Lung (tissue), 12 donors: Measurements from ENCODE around the gene ANO9. TPM values are rescaled to one million over a fixed set of nuclear protein-coding genes. Genes with fewer than 3 reads are reported as not detected.

Experiments
- ATAC-seq: fragments of 200-7000 bp; cut with Tn5 transposase; one replicate; pipeline ENCODE4 v1.9.1; 2020; ENCODE audit warnings: moderate number of reproducible peaks; ENCODE audit not compliant: insufficient read depth, low FRiP score
- DNase-seq, 3 donors: peaks; one replicate each; pipeline ENCODE4 v3.0.0-alpha.2; 2013 to 2017
- H3K27ac ChIP-seq, 2 donors: one replicate each; pipeline ENCODE4 v1.5.1; 2013; ENCODE audit warnings: mild to moderate bottlenecking in 2 of 2, moderate library complexity in 2 of 2, control low read depth in 1 of 2, inconsistent platforms in 1 of 2, low read depth in 1 of 2, low read length in 1 of 2
- H3K27me3 ChIP-seq, 3 donors: one replicate each; pipeline ENCODE4 v1.5.1; 2013; ENCODE audit warnings: low read length in 2 of 3; ENCODE audit not compliant: control insufficient read depth in 3 of 3, insufficient read depth in 3 of 3
- H3K36me3 ChIP-seq, 4 donors: one replicate each; pipeline ENCODE4 v1.5.1; 2013; ENCODE audit warnings: low read length in 4 of 4, mild to moderate bottlenecking in 1 of 4, moderate library complexity in 1 of 4; ENCODE audit not compliant: control insufficient read depth in 4 of 4, insufficient read depth in 4 of 4
- H3K4me1 ChIP-seq, 5 donors: one replicate each; pipeline ENCODE4 v1.5.1; 2013; ENCODE audit warnings: low read length in 5 of 5, mild to moderate bottlenecking in 2 of 5, moderate library complexity in 1 of 5; ENCODE audit not compliant: control insufficient read depth in 5 of 5, insufficient read depth in 5 of 5
- H3K4me3 ChIP-seq: one replicate; pipeline ENCODE4 v1.5.1; 2013; ENCODE audit warnings: mild to moderate bottlenecking, control low read depth, moderate library complexity
- H3K9ac ChIP-seq, 2 donors: one replicate each; pipeline ENCODE4 v1.5.1; 2013; ENCODE audit warnings: low read length in 2 of 2, control low read depth in 1 of 2; ENCODE audit not compliant: insufficient read depth in 1 of 2
- H3K9me3 ChIP-seq, 4 donors: one replicate each; pipeline ENCODE4 v1.5.1; 2013; ENCODE audit warnings: low read length in 3 of 4, mild to moderate bottlenecking in 1 of 4, moderate library complexity in 1 of 4; ENCODE audit not compliant: control insufficient read depth in 4 of 4, insufficient read depth in 3 of 4
- WGBS, 2 donors: extraction: QIAGEN DNeasy Blood & Tissue Kit; methylation state at CpG; one replicate each; pipeline ENCODE4 v1.1.7; 2013; 5-methylcytosine and 5-hydroxymethylcytosine counted together
- polyA plus RNA-seq, 2 donors: library from polyadenylated mRNA; stranded (reverse); fragments of 200-250 nt; gene quantifications; one replicate each; pipeline ENCODE4 v1.2.1, GENCODE V29; 2013
- total RNA-seq, 2 donors: library from RNA; depleted of rRNA in 1 of 2; stranded (reverse); fragments of >200 nt in 1 of 2; gene quantifications; one replicate each; pipeline ENCODE4 v1.2.1, GENCODE V29; 2014 to 2021
- TF ChIP-seq, protein P1 (sequence below): IDR thresholded peaks from 2 replicates; pipeline ENCODE4 v1.5.1; 2012; ENCODE audit warnings: mild to moderate bottlenecking; ENCODE audit errors: control extremely low read depth, extremely low read depth
- donor health status: control.
- donor health status: control.
- donor health status: Bipolar disorder and iron deficiency.
- donor health status: healthy.
- donor health status: DM: yes; HTN: yes; CAD: no.

ANO9 gene
- total and polyA plus RNA-seq, 4 donors: 5.8 to 18.6 (median 13.2) TPM

DNA sequence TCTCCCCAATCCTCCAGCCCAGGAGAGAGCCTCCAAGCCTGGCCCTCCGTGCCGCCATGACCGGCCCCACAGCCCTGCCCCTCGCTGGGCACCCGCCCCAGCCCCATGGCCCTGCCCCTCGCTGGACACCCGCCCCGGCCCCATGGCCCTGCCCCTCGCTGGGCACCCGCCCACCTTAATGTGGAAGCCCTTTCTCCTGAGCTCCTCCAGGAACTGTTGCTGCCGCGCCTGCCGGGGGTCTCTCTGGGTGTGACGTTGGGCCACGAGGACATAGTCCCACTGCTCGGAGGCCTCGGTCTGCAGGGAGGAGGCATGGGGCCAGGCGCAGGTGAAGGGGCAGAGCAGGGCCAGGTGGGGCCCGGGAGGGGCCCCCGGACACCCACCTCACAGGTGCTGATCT, 8.2 kb downstream of the ANO9 start:
- Histone ChIP-seq H3K4me1 (no peaks in the 10 kb centered on the region), H3K27me3 (no peaks in the 10 kb centered on the region), H3K4me3 (no peak overlapping the region), H3K27ac (no peak overlapping the region), H3K36me3 (no peaks in the 10 kb centered on the region), H3K9ac (no peak overlapping the region), H3K9me3 (no peaks in the 10 kb centered on the region)
- no peak for DNase-seq
- TF ChIP-seq, protein P1, sequence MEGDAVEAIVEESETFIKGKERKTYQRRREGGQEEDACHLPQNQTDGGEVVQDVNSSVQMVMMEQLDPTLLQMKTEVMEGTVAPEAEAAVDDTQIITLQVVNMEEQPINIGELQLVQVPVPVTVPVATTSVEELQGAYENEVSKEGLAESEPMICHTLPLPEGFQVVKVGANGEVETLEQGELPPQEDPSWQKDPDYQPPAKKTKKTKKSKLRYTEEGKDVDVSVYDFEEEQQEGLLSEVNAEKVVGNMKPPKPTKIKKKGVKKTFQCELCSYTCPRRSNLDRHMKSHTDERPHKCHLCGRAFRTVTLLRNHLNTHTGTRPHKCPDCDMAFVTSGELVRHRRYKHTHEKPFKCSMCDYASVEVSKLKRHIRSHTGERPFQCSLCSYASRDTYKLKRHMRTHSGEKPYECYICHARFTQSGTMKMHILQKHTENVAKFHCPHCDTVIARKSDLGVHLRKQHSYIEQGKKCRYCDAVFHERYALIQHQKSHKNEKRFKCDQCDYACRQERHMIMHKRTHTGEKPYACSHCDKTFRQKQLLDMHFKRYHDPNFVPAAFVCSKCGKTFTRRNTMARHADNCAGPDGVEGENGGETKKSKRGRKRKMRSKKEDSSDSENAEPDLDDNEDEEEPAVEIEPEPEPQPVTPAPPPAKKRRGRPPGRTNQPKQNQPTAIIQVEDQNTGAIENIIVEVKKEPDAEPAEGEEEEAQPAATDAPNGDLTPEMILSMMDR: no peak
- ATAC-seq: no peak
- 89 to 91% methylated on average over 19 to 20 of the region's 20 CpGs for WGBS, 2 donors

DNA sequence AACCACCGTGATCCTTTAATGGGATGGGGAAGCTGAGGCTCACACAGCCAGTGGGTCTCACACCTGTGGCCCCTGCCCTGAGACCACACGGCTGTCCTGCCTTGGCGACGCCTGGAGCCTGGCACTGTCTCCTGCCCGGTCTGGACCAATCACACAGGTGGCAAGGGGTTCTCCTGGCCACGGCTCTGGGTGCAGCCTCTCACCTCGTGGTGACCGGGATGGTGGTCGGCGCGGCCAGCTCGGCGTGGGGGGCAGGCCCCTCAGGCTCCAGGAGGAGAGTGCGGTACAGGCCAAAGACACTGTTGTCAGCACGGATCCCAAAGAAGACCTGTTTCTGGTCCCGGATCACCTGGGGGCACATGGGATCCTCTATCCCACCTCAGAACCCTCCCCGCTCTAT, 8.7 kb downstream of the ANO9 start:
- no peaks in the 10 kb centered on the region for H3K27me3 ChIP-seq
- WGBS, 2 donors: 93 to 95% methylated on average over 17 of the region's 17 CpGs
- no peak overlapping the region for H3K9ac ChIP-seq
- TF ChIP-seq, protein P1: no peak
- no peak overlapping the region for H3K27ac ChIP-seq
- no peaks in the 10 kb centered on the region for H3K9me3 ChIP-seq
- DNase-seq (no peak), ATAC-seq (no peak)
- H3K4me1 ChIP-seq: no peaks in the 10 kb centered on the region
- H3K4me3 ChIP-seq: no peak overlapping the region
- H3K36me3 ChIP-seq: no peaks in the 10 kb centered on the region

DNA sequence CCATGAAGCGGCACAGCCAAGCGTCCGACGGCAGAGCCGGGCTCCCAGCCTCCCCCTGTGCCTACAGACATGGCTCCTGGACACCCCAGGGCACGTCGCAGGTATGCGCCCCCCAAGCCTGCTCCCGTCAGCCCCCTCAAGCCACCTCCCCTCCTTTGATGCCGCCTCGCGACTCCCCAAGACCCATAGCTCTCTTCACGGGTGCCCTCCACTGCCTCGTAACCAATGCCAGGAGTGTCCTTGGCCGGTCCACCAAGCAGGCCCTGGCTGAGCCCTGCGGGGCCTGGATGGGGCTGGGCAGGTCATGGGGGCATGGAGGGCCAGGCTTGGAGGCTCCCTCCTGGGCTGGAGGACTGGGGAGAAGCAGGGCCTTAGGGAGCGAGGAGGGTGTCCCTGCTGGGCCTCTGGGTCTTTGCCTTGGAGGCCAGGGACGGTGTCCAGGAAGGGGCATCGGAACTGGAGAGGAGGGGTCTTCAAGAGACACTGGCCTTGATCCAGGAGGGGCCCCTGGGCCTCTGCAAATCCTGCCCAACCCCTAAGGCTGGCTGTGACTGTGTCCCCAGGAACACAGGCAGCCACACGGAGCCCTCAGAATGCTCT, 9.2 kb downstream of the ANO9 start:
- ATAC-seq: no peak
- H3K27me3 ChIP-seq: no peaks in the 10 kb centered on the region
- TF ChIP-seq, protein P1: no peak
- no peaks in the 10 kb centered on the region for H3K4me1 ChIP-seq
- no peak overlapping the region for H3K27ac ChIP-seq
- WGBS, 2 donors: 95 to 96% methylated on average over 19 to 20 of the region's 20 CpGs
- H3K36me3 ChIP-seq: no peaks in the 10 kb centered on the region
- no peak overlapping the region for H3K4me3 ChIP-seq
- H3K9me3 ChIP-seq: no peaks in the 10 kb centered on the region
- H3K9ac ChIP-seq: no peak overlapping the region
- DNase-seq: no peak

DNA sequence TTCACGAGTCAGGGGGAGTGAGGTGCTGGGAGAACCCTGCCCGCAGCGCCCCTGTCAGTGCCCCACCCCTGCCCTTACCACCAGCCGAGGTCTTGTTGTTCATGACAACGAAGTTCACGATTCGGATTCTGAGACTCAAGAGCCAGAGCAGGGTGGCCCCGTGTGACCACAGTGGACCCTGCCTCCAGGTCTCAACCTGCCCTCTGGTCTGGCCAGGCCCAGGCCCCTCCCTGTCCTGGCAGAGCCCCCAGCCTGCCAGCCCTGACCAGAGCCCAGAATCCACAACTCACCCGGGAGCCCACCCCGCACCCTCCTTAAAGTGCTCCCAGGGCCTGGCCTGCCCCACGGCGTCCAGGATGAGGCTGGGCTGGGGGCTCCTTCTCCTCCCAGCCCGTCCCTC, 9.9 kb downstream of the ANO9 start:
- Histone ChIP-seq H3K4me1 (no peaks in the 10 kb centered on the region), H3K9me3 (peaks cover 0 to 2% (median 0%) of the 10 kb centered on the region in 4 donors), H3K27me3 (no peaks in the 10 kb centered on the region), H3K36me3 (no peaks in the 10 kb centered on the region), H3K27ac (no peak overlapping the region), H3K4me3 (no peak overlapping the region), H3K9ac (no peak overlapping the region)
- TF ChIP-seq, protein P1: no peak
- no peak for DNase-seq
- ATAC-seq: no peak
- WGBS, 2 donors: 91% methylated on average over 13 of the region's 13 CpGs
